Activated naive CD4-positive, alpha-beta T cell treated with anti-CD3 and anti-CD28 coated beads, Interleukin-2, amount 50 U/mL, for 72 hours (primary cell): Measurements from ENCODE around the gene ASB18. TPM values are rescaled to one million over a fixed set of nuclear protein-coding genes. Genes with fewer than 3 reads are reported as not detected.

Source experiments
- ATAC-seq, 2 donors: fragments of 150-1000 bp; cut with Tn5 transposase; 2 replicates each; pipeline ENCODE4 v1.10.0; 2021; ENCODE audit warnings: mild to moderate bottlenecking in 2 of 2, moderate library complexity in 2 of 2
- DNase-seq, 2 donors: peaks; one replicate each; pipeline ENCODE4 v3.0.0; 2021 to 2022; ENCODE audit warnings: low spot score in 2 of 2
- H3K27ac Mint-ChIP-seq, 2 donors: one replicate each; pipeline ENCODE4 v1.8.0; 2022; ENCODE audit warnings: mild to moderate bottlenecking in 2 of 2, mixed read lengths in 2 of 2
- H3K36me3 Mint-ChIP-seq, 2 donors: one replicate each; pipeline ENCODE4 v1.8.0; 2022; ENCODE audit warnings: mixed read lengths in 2 of 2
- H3K9me3 Mint-ChIP-seq, 2 donors: one replicate each; pipeline ENCODE4 v1.8.0; 2022; ENCODE audit warnings: mixed read lengths in 2 of 2
- total RNA-seq, 2 donors: library from RNA; stranded (reverse); gene quantifications; one replicate each; pipeline ENCODE4 v1.2.3, GENCODE V29; 2022

The ASB18 gene
- total RNA-seq, 2 donors from 2014 or later, result not detected

DNA sequence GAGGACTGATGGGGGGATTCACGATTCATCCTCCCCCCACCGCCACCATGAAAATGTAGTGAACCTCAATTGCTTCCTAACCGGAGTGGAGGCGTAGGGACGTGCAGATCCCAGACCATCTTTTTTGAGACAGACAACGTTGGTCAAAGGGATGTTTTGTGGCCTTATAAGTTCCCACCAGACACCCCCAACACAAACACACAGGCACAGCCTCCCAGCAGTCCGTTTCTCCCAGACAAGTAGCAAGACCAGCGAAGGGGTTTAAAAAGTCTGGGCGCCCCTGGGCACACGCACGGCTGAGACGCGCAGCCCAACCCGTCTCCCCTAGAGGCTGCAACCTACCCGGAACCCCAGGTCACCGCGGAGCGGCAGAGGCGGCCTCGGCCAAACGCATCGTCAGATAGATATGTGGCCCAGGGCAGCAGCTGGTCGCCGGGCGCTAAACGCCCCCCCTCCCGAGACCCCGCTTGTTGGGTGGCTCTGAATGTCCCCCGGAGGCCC is 97.4 kb downstream of the ASB18 start:
- no peak for ATAC-seq
- DNase-seq, result peak in 1 of 2 donors; percentile 13

DNA sequence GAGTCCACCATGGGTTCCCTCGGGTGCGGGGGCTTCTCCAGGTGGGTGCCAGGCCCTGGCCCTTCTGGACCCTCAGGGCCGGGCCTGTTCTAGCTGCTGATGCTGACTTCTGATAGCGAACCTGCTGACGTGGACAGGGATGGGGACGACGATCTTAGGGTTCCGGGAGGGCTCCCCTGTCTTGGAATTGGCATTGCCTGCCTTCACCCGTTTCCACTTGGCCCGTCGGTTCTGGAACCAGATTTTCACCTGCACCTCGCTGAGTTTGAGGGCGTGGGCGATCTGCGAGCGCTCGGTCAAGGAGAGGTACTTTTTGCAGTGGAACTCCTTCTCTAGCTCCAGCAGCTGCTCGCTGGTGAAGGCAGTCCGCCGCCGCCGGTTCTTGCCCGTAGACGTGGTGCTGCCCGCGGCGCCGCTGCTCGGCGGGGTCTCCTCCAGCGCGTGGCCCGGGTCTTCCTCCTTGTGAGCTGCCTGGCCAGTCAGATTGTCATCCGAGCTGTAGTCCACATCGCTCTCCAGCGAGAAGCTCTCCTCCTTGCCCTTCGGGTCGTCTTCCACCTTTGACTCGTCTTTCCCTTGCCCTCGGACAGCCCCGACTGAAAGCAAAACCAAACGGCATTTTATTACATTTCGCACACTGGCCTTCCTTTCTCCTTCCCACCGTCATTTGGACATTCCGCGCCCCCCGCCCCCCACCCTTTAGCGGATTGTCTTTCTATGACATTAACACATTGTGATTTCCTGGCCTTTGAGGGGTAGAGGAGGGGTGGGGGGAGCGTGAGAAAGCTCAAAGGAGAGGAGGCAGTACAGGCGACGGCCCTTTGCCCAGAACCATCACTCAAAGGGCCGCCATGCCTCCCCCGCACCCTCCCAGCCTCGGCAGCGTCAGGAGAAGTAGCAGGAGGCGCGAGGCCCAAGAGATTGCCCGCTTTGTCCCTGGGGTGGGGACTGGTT is 98.1 kb downstream of the ASB18 start:
- Mint-ChIP-seq H3K9me3 (no peaks in the 10 kb centered on the region), H3K27ac (no peak overlapping the region)
- ATAC-seq, result no peak

More for the DNA sequence above, 97.4 kb downstream of the ASB18 start:
- no peaks in the 10 kb centered on the region for H3K36me3 Mint-ChIP-seq
- peak overlapping the region in 1 of 2 donors; percentile 79 for H3K27ac Mint-ChIP-seq
- no peaks in the 10 kb centered on the region for H3K9me3 Mint-ChIP-seq

DNA sequence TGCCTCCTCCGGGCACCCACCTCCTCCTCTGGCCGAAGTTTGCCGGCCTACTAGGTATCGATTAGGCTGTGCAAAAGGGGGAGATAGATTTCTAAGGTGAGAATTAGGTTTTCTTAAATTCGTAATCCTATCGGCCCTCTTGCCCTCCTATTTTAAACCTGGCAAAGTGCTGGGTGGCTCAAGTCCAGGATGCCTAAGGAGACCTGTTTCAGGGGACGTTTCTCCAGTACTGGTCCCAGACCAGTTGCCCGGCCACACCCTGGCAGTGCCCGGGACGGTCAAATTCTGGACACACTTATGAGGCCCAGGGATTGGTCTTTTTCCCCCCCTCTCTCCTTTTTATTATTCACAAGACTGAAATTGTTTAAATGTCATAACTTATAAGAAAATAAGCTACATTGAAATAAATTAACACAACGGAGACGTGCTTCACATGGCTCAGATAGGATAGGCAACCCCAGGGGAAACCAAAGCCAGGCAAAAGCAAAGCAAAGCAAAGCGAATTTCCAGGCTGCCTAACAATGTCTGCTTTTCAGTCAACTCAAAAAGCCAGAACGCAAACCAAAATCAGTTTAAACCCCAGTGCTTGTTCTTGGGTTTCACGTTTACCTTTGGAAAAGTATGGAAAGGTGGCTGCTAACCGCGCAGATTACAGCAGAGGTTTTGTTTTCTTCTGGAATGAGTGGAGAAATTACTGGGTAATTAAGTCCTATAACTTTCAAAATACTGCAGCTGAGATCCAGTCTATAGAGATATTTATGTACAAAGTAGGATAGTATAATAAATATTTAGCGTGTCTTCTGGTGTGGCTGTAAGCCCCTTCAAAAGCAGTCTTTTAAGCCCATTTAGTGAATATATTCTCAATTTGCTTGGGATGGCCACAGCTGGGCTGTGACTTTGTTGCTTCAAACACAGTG is 99.0 kb downstream of the ASB18 start:
- H3K27ac Mint-ChIP-seq, result no peak overlapping the region
- DNase-seq, result no peak

More for the DNA sequence above, 98.1 kb downstream of the ASB18 start:
- DNase-seq, result peak in 1 of 2 donors; percentile 15
- H3K36me3 Mint-ChIP-seq, result no peaks in the 10 kb centered on the region

DNA sequence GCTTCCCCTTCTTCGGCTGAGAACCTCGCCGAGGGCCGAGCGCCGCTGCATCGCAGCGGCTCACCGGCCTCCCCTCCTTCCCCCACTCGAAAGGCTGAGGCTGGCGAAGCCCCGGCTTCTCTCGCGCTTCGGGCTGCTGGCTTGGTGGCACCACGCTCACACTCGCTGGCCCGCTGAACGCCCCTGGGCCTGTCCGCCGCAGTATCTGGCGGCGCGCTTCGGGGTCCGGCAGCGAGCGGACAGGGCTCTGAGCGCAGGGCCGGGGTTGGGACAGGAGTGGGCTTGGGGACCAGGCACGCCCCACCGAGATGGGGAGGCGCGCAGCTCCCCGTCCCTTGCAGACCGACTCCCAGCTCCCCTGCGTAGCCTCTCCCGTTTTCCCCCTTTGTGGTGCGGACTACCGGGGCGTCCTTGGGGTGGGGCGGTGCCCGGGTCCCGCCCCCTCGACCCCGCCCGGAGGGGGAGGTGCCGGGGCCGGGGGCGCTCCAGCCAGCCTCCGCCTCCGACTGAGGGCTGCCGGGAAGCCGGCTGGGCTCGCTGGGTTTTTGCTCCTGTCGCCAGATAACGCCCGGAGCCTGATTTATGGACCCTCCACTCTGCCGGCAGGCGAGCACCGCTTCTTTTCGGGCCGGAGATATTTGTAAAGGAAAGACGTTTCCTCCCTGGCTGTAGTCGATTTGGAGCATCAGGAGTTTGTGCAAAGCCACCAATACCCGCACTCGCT is 99.8 kb downstream of the ASB18 start:
- DNase-seq (peak in 1 of 2 donors; percentile 21), ATAC-seq (no peak)
- H3K27ac Mint-ChIP-seq, result no peak overlapping the region
- H3K9me3 Mint-ChIP-seq, result no peaks in the 10 kb centered on the region
- H3K36me3 Mint-ChIP-seq, result no peaks in the 10 kb centered on the region

More for the DNA sequence above, 99.0 kb downstream of the ASB18 start:
- no peak for ATAC-seq
- no peaks in the 10 kb centered on the region for H3K9me3 Mint-ChIP-seq
- no peaks in the 10 kb centered on the region for H3K36me3 Mint-ChIP-seq

DNA sequence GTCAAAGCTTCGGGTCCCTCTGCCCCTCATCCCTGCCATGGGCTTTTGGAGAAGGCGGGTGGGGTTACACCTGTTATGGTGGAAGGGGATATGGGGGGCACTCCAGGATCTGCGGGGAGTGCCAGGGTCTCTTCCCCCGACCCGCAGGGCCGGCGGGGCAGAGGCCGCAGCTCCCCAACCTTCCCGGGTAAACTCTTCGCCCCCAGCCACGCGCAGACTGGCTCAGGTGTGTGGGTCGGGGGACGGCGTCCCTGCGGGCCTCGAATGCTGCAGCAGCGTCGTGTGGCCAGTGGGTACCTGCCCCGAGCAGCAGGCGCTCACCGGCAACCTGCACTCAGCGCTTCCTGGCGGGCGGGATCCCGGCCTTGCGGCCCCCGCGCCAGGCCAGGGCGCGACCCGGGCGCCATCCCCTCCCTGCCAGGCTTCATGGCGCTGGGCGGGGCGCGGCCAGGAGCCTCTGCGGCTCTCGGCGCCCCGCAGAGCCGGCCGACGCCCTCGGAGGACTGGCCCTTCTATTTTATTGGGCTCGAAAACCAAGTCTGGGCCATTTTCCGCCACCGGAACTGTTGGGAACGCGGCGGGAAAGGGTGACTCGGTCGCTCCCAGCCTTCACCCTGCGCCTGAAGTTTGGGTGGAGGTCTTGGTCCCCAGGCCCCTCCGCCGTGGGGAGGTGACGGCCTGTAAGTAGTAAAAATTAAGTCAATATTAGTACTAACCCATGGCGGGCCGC is 100.6 kb downstream of the ASB18 start:
- no peak overlapping the region for H3K27ac Mint-ChIP-seq
- no peak for ATAC-seq
- no peak for DNase-seq
- no peaks in the 10 kb centered on the region for H3K36me3 Mint-ChIP-seq
- no peaks in the 10 kb centered on the region for H3K9me3 Mint-ChIP-seq

DNA sequence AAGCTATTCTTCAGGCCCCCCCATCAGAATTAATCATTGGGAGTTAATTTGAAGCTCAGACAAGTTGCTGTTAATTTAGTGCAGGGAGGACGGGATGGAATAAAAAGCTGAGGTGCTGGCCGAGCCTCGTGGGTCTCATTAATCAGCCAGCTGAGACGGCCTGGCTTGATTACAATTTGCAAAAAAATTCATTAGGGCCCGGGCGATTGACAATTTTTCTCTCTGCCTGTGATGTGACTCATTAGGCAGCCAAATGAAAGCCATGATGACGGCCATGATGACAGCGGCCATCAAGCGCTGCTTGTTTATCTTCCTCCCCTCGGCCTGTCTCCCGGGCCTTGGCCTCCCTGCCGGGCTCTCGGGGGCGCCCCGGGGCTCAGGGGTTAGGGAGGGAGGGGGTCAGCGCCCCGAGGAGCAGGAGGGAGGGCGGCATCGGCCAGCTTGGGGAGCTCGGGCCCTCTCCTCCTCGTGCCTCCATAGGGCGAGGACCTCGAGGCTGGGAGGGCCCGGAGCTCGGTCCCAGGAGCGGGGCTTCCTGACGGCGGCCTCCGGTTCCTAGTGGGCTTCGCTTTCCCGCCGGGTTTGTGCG is 101.2 kb downstream of the ASB18 start:
- no peak for ATAC-seq
- H3K27ac Mint-ChIP-seq, result no peak overlapping the region

DNA sequence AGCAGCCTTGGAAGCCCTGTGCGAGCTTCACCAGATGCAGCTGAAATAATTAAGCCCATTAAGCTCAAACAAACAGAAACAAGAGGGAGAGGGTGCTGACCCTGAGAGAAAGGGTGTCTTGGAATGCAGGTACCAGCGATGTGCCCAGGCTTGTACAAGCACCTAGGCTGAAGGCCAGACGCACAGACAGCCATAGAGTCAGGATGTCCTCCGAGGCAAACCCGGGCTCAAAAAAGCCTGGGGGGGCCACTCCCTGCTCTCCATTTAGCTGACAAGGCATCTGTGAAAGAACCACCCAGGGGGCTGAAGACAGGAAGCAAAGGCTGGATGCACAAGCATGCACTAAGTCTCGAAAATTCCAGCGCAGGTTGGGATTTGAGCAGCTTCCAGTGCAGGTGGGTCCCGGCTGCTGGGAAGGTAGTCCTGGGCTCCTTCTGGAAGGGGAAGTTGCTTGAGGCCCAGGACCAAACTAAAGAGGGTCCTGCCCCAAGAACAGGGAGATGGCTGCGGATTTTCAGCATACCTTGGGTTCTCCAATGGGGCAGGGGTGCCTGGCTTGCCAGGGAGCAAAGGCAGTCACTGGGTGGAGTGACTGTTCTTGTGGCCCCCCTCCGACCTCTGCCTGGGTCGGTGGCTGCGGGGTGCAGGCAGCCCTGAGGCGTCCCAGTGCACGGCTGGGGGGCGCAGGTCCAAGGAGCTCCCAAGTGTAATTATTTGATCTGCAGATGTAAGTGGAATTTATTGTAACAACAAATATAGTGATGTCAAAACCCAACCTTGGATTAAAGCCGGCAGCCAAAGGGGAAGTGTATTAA is 102.0 kb downstream of the ASB18 start:
- Mint-ChIP-seq H3K36me3 (no peaks in the 10 kb centered on the region), H3K27ac (no peak overlapping the region), H3K9me3 (no peaks in the 10 kb centered on the region)
- DNase-seq, result no peak
- ATAC-seq, result no peak

More for the DNA sequence above, 101.2 kb downstream of the ASB18 start:
- DNase-seq, result no peak
- Mint-ChIP-seq H3K9me3 (no peaks in the 10 kb centered on the region), H3K36me3 (no peaks in the 10 kb centered on the region)

DNA sequence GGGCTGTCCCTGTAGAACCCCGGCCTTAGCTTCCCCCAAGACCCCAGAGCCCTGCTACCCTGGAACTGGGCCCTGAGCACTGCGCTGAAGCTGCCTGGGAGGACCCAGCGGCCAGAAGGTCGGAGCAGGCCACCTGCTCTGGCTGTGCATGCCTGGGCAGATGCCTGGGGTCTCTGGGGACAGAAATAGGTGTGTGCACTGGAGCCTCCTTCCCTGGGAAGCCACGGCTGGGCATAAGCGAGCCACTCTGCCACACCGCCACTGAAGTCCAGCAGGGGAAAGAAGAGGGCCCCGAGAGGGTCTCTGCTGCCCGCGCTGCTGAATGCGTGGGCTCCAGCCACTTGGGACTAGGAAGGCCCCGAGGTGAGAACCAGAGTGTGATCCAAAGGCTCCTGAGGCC is 102.7 kb downstream of the ASB18 start:
- Mint-ChIP-seq H3K36me3 (no peaks in the 10 kb centered on the region), H3K9me3 (no peaks in the 10 kb centered on the region), H3K27ac (no peak overlapping the region)
- ATAC-seq, result no peak
- DNase-seq, result no peak

DNA sequence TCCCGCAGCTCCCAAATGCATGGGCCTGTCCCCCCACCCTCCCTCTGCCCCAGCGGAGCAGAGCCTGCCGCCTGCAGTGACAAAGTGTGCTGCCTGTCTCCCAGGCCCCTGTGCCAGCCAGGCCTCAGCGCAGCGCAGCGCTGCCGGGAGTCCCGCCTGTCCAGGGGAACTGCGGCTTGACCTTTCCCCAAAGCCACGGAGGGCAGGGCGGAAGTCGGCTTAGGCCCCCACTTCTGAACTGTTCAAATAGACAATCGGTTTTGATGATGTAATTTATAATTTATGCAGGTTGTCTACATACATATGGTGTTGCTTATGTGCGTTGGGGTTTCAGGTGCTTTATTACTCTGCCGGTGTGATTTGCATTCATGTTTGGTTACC is 103.1 kb downstream of the ASB18 start:
- no peaks in the 10 kb centered on the region for H3K36me3 Mint-ChIP-seq
- H3K9me3 Mint-ChIP-seq, result no peaks in the 10 kb centered on the region
- H3K27ac Mint-ChIP-seq, result no peak overlapping the region
- DNase-seq, result no peak
- ATAC-seq, result no peak

DNA sequence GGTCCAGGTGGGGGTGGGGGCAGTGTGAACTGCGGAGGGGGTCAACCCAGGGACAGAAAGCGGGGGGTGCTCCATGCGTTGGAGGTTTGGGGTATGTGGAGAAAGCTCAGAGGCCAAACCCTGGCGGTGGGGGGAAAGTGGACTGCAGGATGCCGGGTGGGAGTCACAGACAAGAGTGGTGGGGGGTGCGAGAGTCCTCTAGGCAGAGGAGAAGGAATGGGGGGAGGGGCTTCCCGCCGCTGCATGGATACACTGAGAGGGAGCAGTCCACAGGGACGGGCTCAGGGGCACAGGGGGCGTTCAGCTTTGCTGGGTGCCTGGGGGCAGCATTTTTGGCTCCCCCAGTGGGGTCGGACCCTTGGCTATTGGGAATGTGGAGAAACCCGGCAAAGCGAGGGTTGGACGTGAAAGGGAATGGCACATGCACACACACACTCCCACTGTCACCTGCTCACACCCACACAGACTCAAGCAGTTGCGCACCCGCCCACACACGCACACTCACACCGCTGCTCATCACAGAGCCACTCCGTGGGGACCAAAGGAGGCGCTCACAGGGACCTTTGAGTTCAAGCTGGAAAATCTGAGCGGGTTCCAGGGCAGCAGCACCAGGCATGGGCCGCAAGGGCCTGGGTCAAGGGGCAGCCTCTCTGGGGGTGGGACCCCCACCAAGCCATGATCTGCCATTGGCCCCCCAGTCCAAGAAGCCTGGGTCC is 103.7 kb downstream of the ASB18 start:
- Mint-ChIP-seq H3K9me3 (no peaks in the 10 kb centered on the region), H3K27ac (no peak overlapping the region), H3K36me3 (no peaks in the 10 kb centered on the region)
- no peak for DNase-seq
- no peak for ATAC-seq

DNA sequence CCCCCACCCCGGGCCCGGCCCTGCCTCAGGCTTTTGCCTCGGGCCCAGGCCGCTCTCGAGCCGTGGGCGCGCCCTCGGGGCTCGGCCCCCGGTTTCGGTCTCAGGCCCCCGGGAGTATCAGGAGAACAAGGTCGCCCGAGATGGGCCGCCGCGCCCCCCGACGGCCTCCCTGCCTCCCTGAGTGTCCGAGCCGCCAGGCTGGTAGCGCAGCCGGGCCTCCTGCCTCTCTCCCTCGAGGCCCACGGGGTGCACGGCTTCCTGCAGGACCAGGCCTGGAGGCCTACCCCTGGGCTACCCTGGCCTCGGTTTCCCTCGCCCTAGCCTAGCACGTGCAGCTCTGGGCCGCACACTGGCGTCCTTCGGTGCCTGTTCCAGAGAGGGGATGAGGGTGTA is 104.4 kb downstream of the ASB18 start:
- Mint-ChIP-seq H3K9me3 (no peaks in the 10 kb centered on the region), H3K27ac (no peak overlapping the region), H3K36me3 (no peaks in the 10 kb centered on the region)
- DNase-seq (no peak), ATAC-seq (no peak)

DNA sequence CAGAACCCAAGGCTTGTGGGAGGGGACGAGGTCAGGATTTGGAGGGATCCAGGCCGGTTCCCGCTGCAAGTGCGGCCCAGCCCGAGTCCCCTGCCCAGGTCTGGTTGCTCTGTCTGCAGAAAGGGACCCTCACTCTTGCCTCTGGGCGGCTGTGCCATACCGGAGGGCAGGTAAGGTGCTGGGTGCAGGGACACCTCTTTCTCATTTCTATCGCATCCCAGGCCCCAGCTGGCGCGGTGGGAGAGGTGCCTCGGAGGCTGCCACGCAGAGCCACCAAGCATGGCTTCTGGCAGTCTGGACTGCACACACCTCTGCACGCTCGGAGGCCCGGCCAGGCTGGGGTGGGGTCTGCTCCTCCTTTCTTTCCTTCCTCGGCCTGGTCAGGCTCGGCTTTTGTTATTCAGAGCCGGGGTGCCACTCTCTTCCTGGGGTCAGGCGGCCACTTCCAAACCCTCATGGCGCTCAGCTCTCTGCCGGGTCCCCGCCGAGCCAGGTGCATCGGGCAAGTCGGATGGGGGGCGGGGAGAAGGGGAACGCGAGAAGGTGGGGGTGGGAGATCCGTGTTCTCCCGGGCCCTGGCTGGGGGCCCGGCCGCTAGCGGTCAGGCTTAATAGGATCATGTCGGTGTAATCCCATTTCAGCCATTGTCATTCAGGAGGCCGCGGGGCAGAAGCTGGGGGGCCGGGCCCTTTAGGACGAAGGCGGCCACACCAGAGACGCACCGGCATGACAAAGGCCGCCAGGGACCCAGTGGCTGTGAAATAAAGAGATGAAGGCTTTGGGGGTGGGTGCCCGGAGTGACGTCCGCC is 105.0 kb downstream of the ASB18 start:
- H3K9me3 Mint-ChIP-seq, result peaks cover 5% of the 10 kb centered on the region in 2 donors
- DNase-seq (no peak), ATAC-seq (no peak)
- H3K27ac Mint-ChIP-seq, result no peak overlapping the region
- peaks cover 0 to 5% of the 10 kb centered on the region in 2 donors for H3K36me3 Mint-ChIP-seq

DNA sequence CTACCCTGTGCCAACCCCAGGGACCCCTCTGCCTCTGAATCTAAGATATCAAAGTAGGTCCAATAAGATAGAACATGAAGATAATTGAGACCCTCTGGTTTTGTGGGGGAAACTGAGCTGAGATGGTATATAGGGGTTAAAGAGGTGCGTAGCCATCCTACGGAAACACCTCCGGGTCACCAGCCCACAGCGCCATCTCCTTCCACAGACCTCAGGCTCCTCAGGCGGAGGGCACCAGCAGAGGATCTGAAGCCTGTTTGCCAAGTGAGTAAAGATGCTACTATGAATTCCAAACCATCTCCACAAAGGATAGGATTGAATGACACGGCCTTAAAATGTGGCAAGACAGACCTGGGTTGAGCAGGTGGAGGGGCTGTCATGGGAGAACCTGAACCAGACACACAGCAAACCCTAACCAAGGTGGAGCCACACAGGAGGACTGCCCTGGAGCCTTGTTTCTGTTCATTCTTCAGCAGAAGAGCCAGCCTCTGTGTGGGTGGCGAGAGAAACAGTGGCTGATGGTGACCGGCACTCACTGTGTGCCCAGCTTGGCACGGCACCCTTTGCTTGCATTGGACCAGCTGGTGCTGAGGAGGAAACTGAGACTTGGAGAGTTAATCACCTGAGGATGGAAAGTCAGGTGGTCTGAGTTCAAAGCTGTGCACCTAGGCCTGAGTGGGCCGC is 106.2 kb downstream of the ASB18 start:
- ATAC-seq, result no peak
- Mint-ChIP-seq H3K36me3 (peaks cover 0 to 5% of the 10 kb centered on the region in 2 donors), H3K9me3 (peaks cover 5 to 11% of the 10 kb centered on the region in 2 donors), H3K27ac (no peak overlapping the region)
- no peak for DNase-seq
